Liver (tissue), 9 donors: ENCODE measurements around the gene UBD. TPM values are rescaled to one million over a fixed set of nuclear protein-coding genes. Genes with fewer than 3 reads are reported as not detected.

Experiments used
- DNase-seq: peaks from one replicate; pipeline ENCODE4 v3.0.0-alpha.2; 2017; ENCODE audit warnings: low spot score
- H3K27ac ChIP-seq, 2 donors: one replicate each; pipeline ENCODE4 v1.7.0; 2013; ENCODE audit warnings: inconsistent platforms in 2 of 2, low read length in 2 of 2, control low read depth in 1 of 2, low read depth in 1 of 2, mild to moderate bottlenecking in 1 of 2
- H3K27me3 ChIP-seq, 4 donors: one replicate each; pipeline versions ENCODE4 v1.6.1 to v1.7.0; 2013; ENCODE audit warnings: low read length in 3 of 4, inconsistent platforms in 1 of 4, mild to moderate bottlenecking in 1 of 4, moderate library complexity in 1 of 4; ENCODE audit not compliant: control insufficient read depth in 4 of 4, insufficient read depth in 4 of 4
- H3K36me3 ChIP-seq, 4 donors: one replicate each; pipeline versions ENCODE4 v1.6.1 to v1.7.0; 2013; ENCODE audit warnings: low read length in 3 of 4, mild to moderate bottlenecking in 3 of 4, low read depth in 1 of 4, moderate library complexity in 1 of 4; ENCODE audit not compliant: control insufficient read depth in 4 of 4, insufficient read depth in 3 of 4
- H3K4me1 ChIP-seq, 4 donors: one replicate each; pipeline versions ENCODE4 v1.6.1 to v1.7.0; 2013; ENCODE audit warnings: low read length in 3 of 4, mild to moderate bottlenecking in 3 of 4, moderate library complexity in 1 of 4; ENCODE audit not compliant: control insufficient read depth in 4 of 4, insufficient read depth in 4 of 4
- H3K4me3 ChIP-seq, 3 donors: one replicate each; pipeline versions ENCODE4 v1.6.1 to v1.7.0; 2013; ENCODE audit warnings: low read length in 3 of 3, control low read depth in 1 of 3, low read depth in 1 of 3, mild to moderate bottlenecking in 1 of 3
- H3K9ac ChIP-seq, 2 donors: one replicate each; pipeline ENCODE4 v1.7.0; 2013; ENCODE audit warnings: low read length in 2 of 2, mild to moderate bottlenecking in 2 of 2, moderate library complexity in 2 of 2, control low read depth in 1 of 2, low read depth in 1 of 2
- H3K9me3 ChIP-seq, 4 donors: one replicate each; pipeline versions ENCODE4 v1.6.1 to v1.7.0; 2013; ENCODE audit warnings: low read length in 3 of 4; ENCODE audit not compliant: control insufficient read depth in 4 of 4
- ATF3 ChIP-seq: IDR thresholded peaks from 2 replicates; pipeline ENCODE4 v1.6.1; 2016; ENCODE audit warnings: antibody characterized with exemption
- EGR1 ChIP-seq, 2 donors: IDR thresholded peaks; 2 replicates each; pipeline ENCODE4 v1.6.1; 2016 to 2018; ENCODE audit warnings: antibody characterized with exemption in 2 of 2, low read depth in 2 of 2
- FOXA1 ChIP-seq: IDR thresholded peaks from 2 replicates; pipeline ENCODE4 v1.6.1; 2016; ENCODE audit warnings: antibody characterized with exemption
- FOXA2 ChIP-seq: IDR thresholded peaks from 2 replicates; pipeline ENCODE4 v1.6.1; 2016; ENCODE audit warnings: antibody characterized with exemption
- GABPA ChIP-seq, 2 donors: IDR thresholded peaks in 1 of 2; conservative IDR thresholded peaks in 1 of 2; 2 replicates each; pipeline ENCODE4 v1.6.1; 2016; ENCODE audit warnings: antibody characterized with exemption in 2 of 2, mild to moderate bottlenecking in 1 of 2, moderate library complexity in 1 of 2
- HNF4A ChIP-seq, 2 donors: conservative IDR thresholded peaks; 2 replicates each; pipeline ENCODE4 v1.6.1; 2016; ENCODE audit warnings: antibody characterized with exemption in 2 of 2, mild to moderate bottlenecking in 2 of 2
- HNF4G ChIP-seq: IDR thresholded peaks from 2 replicates; pipeline ENCODE4 v1.6.1; 2016; ENCODE audit warnings: antibody characterized with exemption
- JUND ChIP-seq, 2 donors: IDR thresholded peaks; 2 replicates each; pipeline ENCODE4 v1.6.1; 2016; ENCODE audit warnings: antibody characterized with exemption in 2 of 2
- RAD21 ChIP-seq, 2 donors: IDR thresholded peaks; 2 replicates each; pipeline ENCODE4 v1.6.1; 2016; ENCODE audit warnings: antibody characterized with exemption in 2 of 2, mild to moderate bottlenecking in 2 of 2
- REST ChIP-seq: IDR thresholded peaks from 2 replicates; pipeline ENCODE4 v1.6.1; 2016; ENCODE audit warnings: antibody characterized with exemption, mild to moderate bottlenecking
- RXRA ChIP-seq, 2 donors: IDR thresholded peaks; 2 replicates each; pipeline ENCODE4 v1.6.1; 2017 to 2018; ENCODE audit warnings: antibody characterized with exemption in 2 of 2, mild to moderate bottlenecking in 1 of 2
- TAF1 ChIP-seq: conservative IDR thresholded peaks from 2 replicates; pipeline ENCODE4 v1.6.1; 2016; ENCODE audit warnings: antibody characterized with exemption, mild to moderate bottlenecking
- YY1 ChIP-seq: IDR thresholded peaks from 2 replicates; pipeline ENCODE4 v1.6.1; 2016; ENCODE audit warnings: antibody characterized with exemption, mild to moderate bottlenecking
- WGBS: extraction: QIAGEN DNeasy Blood & Tissue Kit; methylation state at CpG from one replicate; pipeline ENCODE4 v1.1.7; 2013; 5-methylcytosine and 5-hydroxymethylcytosine counted together
- polyA plus RNA-seq, 2 donors: library from polyadenylated mRNA; stranded (reverse) in 1 of 2; unstranded in 1 of 2; fragments of 200-250 nt in 1 of 2; fragments of >200 nt in 1 of 2; fragmentation: Nextera tagmentation in 1 of 2; extraction: Ambion mirVana in 1 of 2; gene quantifications; one replicate each; pipeline versions ENCODE4 v1.2.1 to v1.2.3, GENCODE V29; 2013 to 2015
- total RNA-seq, 2 donors: library from RNA; depleted of rRNA; stranded (reverse); fragments of >200 nt; gene quantifications; one replicate each; pipeline ENCODE4 v1.2.3, GENCODE V29; 2014
- TF ChIP-seq, protein P1 (sequence below): fragments of 150-350 bp; IDR thresholded peaks from 2 replicates; pipeline ENCODE4 v1.5.1; 2017; ENCODE audit warnings: improper control_type of control experiment, low read depth, low read length; ENCODE audit not compliant: missing input control
- TF ChIP-seq, protein P2 (sequence below): IDR thresholded peaks from 2 replicates; pipeline ENCODE4 v1.6.1; 2016; ENCODE audit warnings: antibody characterized with exemption
- donor health status: healthy.
- donor health status: healthy.
- donor health status: healthy.
- donor health status: healthy.
- donor health status: healthy.

Gene UBD
- total and polyA plus RNA-seq, 4 donors = 7.0 to 35.1 (median 28.1) TPM

DNA sequence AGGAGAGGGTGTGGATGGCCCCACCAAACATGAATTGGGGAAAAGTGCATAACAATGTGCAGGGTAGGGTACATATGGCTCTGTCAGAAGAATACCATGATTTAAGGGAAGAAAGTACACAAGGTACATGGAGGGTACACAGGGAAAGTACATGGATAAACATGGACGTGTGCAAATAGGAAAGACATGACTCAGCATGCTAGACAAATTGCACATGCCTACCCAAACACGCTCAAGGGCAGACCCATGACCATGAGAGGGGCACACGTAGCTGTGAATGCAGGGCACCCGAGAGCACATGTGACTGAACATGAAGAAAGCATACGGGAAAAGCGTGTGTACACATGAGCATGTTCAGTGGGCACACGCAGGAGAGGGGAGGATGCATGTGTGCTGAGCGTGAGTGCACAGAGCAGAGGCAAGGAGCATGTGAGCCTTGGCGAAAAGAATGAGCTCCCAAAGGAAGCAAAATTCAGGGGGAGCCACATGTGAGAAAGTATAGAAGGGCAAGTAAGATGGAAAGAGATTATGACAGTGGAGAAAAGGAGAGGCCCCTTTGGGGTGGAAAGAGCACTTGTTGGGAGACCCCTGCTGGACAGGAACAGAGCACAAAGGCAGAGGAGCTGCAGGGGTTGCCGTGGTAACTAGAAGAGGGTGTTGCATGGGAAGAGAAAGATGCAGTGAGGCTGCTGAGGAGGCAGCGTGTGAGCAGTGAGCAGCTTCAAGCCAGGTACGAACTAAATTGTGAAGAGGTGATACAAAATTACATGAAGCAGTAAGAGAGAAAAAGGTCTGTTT, 43.2 kb upstream of the UBD start:
- Histone ChIP-seq H3K27me3 (no peaks in the 10 kb centered on the region), H3K9me3 (no peaks in the 10 kb centered on the region), H3K27ac (no peak overlapping the region), H3K36me3 (no peaks in the 10 kb centered on the region), H3K4me3 (no peak overlapping the region), H3K9ac (no peak overlapping the region), H3K4me1 (no peaks in the 10 kb centered on the region)
- 69% methylated on average over 12 of the region's 12 CpGs for WGBS
- DNase-seq = no peak
- no peak for TF ChIP-seq ATF3
- no peak for TF ChIP-seq YY1
- no peak for TF ChIP-seq RAD21 (IDR thresholded peaks at IDR 0.05)
- no peak for TF ChIP-seq EGR1 (IDR thresholded peaks at IDR 0.05; ENCODE audit: low read depth in 2 of 2)
- no peak for TF ChIP-seq FOXA2
- TF ChIP-seq HNF4A (conservative IDR thresholded peaks at IDR 0.05) = no peak
- TF ChIP-seq RXRA (IDR thresholded peaks at IDR 0.05) = no peak
- TF ChIP-seq HNF4G = no peak
- TF ChIP-seq, protein P1, sequence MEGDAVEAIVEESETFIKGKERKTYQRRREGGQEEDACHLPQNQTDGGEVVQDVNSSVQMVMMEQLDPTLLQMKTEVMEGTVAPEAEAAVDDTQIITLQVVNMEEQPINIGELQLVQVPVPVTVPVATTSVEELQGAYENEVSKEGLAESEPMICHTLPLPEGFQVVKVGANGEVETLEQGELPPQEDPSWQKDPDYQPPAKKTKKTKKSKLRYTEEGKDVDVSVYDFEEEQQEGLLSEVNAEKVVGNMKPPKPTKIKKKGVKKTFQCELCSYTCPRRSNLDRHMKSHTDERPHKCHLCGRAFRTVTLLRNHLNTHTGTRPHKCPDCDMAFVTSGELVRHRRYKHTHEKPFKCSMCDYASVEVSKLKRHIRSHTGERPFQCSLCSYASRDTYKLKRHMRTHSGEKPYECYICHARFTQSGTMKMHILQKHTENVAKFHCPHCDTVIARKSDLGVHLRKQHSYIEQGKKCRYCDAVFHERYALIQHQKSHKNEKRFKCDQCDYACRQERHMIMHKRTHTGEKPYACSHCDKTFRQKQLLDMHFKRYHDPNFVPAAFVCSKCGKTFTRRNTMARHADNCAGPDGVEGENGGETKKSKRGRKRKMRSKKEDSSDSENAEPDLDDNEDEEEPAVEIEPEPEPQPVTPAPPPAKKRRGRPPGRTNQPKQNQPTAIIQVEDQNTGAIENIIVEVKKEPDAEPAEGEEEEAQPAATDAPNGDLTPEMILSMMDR = no peak

GRCh38 chr6:29598172-29598747, 38.7 kb upstream of the UBD start:
- Histone ChIP-seq H3K4me1 (no peaks in the 10 kb centered on the region), H3K9me3 (no peaks in the 10 kb centered on the region)
- 62% methylated on average over 2 of the region's 2 CpGs for WGBS

GRCh38 chr6:29597184-29597583, 37.7 kb upstream of the UBD start:
- Histone ChIP-seq H3K9me3 (no peaks in the 10 kb centered on the region), H3K27ac (no peak overlapping the region), H3K27me3 (peaks cover 0 to 4% (median 0%) of the 10 kb centered on the region in 4 donors), H3K9ac (no peak overlapping the region), H3K4me3 (no peak overlapping the region), H3K4me1 (no peaks in the 10 kb centered on the region), H3K36me3 (no peaks in the 10 kb centered on the region)
- DNase-seq = no peak
- WGBS = 84% methylated on average over 2 of the region's 2 CpGs
- TF ChIP-seq ATF3 (no peak), HNF4A (conservative IDR thresholded peaks at IDR 0.05) (no peak), REST (no peak), TAF1 (no peak), FOXA1 (no peak), JUND (IDR thresholded peaks at IDR 0.05) (no peak), RXRA (IDR thresholded peaks at IDR 0.05) (no peak), RAD21 (IDR thresholded peaks at IDR 0.05) (no peak), EGR1 (IDR thresholded peaks at IDR 0.05; ENCODE audit: low read depth in 2 of 2) (no peak), GABPA (IDR thresholded peaks at IDR 0.05 in 1 of 2, conservative IDR thresholded peaks at IDR 0.05 in 1 of 2) (no peak)
- TF ChIP-seq, protein P1 = no peak
- TF ChIP-seq, protein P2, sequence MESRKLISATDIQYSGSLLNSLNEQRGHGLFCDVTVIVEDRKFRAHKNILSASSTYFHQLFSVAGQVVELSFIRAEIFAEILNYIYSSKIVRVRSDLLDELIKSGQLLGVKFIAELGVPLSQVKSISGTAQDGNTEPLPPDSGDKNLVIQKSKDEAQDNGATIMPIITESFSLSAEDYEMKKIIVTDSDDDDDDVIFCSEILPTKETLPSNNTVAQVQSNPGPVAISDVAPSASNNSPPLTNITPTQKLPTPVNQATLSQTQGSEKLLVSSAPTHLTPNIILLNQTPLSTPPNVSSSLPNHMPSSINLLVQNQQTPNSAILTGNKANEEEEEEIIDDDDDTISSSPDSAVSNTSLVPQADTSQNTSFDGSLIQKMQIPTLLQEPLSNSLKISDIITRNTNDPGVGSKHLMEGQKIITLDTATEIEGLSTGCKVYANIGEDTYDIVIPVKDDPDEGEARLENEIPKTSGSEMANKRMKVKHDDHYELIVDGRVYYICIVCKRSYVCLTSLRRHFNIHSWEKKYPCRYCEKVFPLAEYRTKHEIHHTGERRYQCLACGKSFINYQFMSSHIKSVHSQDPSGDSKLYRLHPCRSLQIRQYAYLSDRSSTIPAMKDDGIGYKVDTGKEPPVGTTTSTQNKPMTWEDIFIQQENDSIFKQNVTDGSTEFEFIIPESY = no peak

More at GRCh38 chr6:29598172-29598747, 38.7 kb upstream of the UBD start:
- DNase-seq = no peak
- Histone ChIP-seq H3K9ac (no peak overlapping the region), H3K27ac (no peak overlapping the region), H3K36me3 (no peaks in the 10 kb centered on the region), H3K4me3 (no peak overlapping the region), H3K27me3 (peaks cover 0 to 4% (median 0%) of the 10 kb centered on the region in 4 donors)
- TF ChIP-seq HNF4G (no peak), FOXA1 (no peak)
